HEK293 (cell line): ENCODE data around the gene DUSP2.
A peak's percentile ranks its signal among the peaks of the same experiment; 100 is the strongest.

Experiments
- CTCF ChIA-PET: fragments of 350-600 bp; formaldehyde crosslinking; extraction: SDS; loops from one replicate; lab custom pipeline; 2021; ENCODE audit warnings: antibody characterized with exemption; lab: Yijun Ruan, JAX
- POLR2A ChIA-PET: fragments of 300-600 bp; formaldehyde crosslinking; extraction: SDS; loops from one replicate; lab custom pipeline; 2020; ENCODE audit warnings: antibody characterized with exemption, inconsistent platforms; lab: Yijun Ruan, JAX
- H3K27ac ChIP-seq: fragments of 200-500 bp; sonication (Bioruptor generic); 2 replicates; pipeline ENCODE4 v1.5.1; 2014; ENCODE audit warnings: low read depth, low read length, control low read depth, inconsistent platforms; ENCODE audit errors: extremely low read depth
- H3K36me3 ChIP-seq, 2 experiments: fragments of 200-500 bp in 1 of 2; sonication (Bioruptor generic) in 1 of 2; 1 replicate in 1 of 2; 2 replicates in 1 of 2; pipeline ENCODE4 v1.5.1; 2014 to 2017; ENCODE audit warnings: inconsistent platforms in 2 of 2, low read length in 2 of 2; ENCODE audit not compliant: control insufficient read depth in 2 of 2, insufficient read depth in 1 of 2
- H3K4me1 ChIP-seq: fragments of 200-500 bp; sonication (Bioruptor generic); 2 replicates; pipeline ENCODE4 v1.5.1; 2014; ENCODE audit warnings: mild to moderate bottlenecking, low read length, inconsistent platforms; ENCODE audit not compliant: control insufficient read depth, insufficient read depth
- H3K4me3 ChIP-seq: 2 replicates; pipeline ENCODE4 v1.5.1; 2011; ENCODE audit warnings: low read depth, mild to moderate bottlenecking, control low read depth, low read length, moderate library complexity
- H3K9me3 ChIP-seq: fragments of 200-500 bp; sonication (Bioruptor generic); 2 replicates; pipeline ENCODE4 v1.5.1; 2014; ENCODE audit warnings: low read depth, low read length, inconsistent platforms; ENCODE audit not compliant: control insufficient read depth, insufficient read depth
- GFI1B ChIP-seq: fragments of 450-650 bp; formaldehyde crosslinking; IDR thresholded peaks from 2 replicates; pipeline ENCODE4 v1.5.1; 2016; ENCODE audit warnings: missing biosample characterization, missing genetic modification characterization
- HOXA7 ChIP-seq: sonication (generic); formaldehyde crosslinking; IDR thresholded peaks from 2 replicates; pipeline ENCODE4 v1.8.1; 2022; ENCODE audit warnings: missing genetic modification reagents, borderline replicate concordance
- MYNN ChIP-seq: fragments of 450-650 bp; formaldehyde crosslinking; IDR thresholded peaks from 2 replicates; pipeline ENCODE4 v1.5.1; 2016; ENCODE audit warnings: missing biosample characterization, missing genetic modification characterization, borderline replicate concordance
- OSR2 ChIP-seq: fragments of 450-650 bp; formaldehyde crosslinking; IDR thresholded peaks from 2 replicates; pipeline ENCODE4 v1.5.1; 2016; ENCODE audit warnings: missing biosample characterization, missing genetic modification characterization
- SCRT1 ChIP-seq: fragments of 450-650 bp; formaldehyde crosslinking; IDR thresholded peaks from 2 replicates; pipeline ENCODE4 v1.5.1; 2016; ENCODE audit warnings: missing biosample characterization, missing genetic modification characterization, borderline replicate concordance
- SCRT2 ChIP-seq: fragments of 450-650 bp; formaldehyde crosslinking; IDR thresholded peaks from 2 replicates; pipeline ENCODE4 v1.5.1; 2016; ENCODE audit warnings: missing biosample characterization, missing genetic modification characterization
- TCF7L2 ChIP-seq: IDR thresholded peaks from 2 replicates; pipeline ENCODE4 v1.6.1; 2011; ENCODE audit warnings: low read depth, mild to moderate bottlenecking, inconsistent platforms, low read length, moderate library complexity, borderline replicate concordance
- ZFP3 ChIP-seq: fragments of 450-650 bp; formaldehyde crosslinking; IDR thresholded peaks from 2 replicates; pipeline ENCODE4 v1.5.1; 2016; ENCODE audit warnings: low read depth, missing biosample characterization, missing genetic modification characterization
- ZIC2 ChIP-seq: fragments of 450-650 bp; formaldehyde crosslinking; IDR thresholded peaks from 2 replicates; pipeline ENCODE4 v1.5.1; 2016; ENCODE audit warnings: missing biosample characterization, missing genetic modification characterization
- ZNF146 ChIP-seq: fragments of 450-650 bp; formaldehyde crosslinking; IDR thresholded peaks from 2 replicates; pipeline ENCODE4 v1.5.1; 2016; ENCODE audit warnings: missing biosample characterization, missing genetic modification characterization
- ZNF157 ChIP-seq: fragments of 450-650 bp; formaldehyde crosslinking; IDR thresholded peaks from 2 replicates; pipeline ENCODE4 v1.5.1; 2016; ENCODE audit warnings: missing biosample characterization, missing genetic modification characterization
- ZNF530 ChIP-seq: fragments of 450-650 bp; formaldehyde crosslinking; IDR thresholded peaks from 2 replicates; pipeline ENCODE4 v1.5.1; 2016; ENCODE audit warnings: low read depth, missing biosample characterization, missing genetic modification characterization
- ZNF610 ChIP-seq: fragments of 450-650 bp; formaldehyde crosslinking; IDR thresholded peaks from 2 replicates; pipeline ENCODE4 v1.5.1; 2016; ENCODE audit warnings: missing biosample characterization, missing genetic modification characterization, borderline replicate concordance
- ZNF621 ChIP-seq: fragments of 450-650 bp; formaldehyde crosslinking; IDR thresholded peaks from 2 replicates; pipeline ENCODE4 v1.5.1; 2017; ENCODE audit warnings: missing biosample characterization, missing genetic modification characterization
- ZNF660 ChIP-seq: fragments of 450-650 bp; IDR thresholded peaks from 2 replicates; pipeline ENCODE4 v1.5.1; 2018; ENCODE audit warnings: missing biosample characterization, mild to moderate bottlenecking, missing genetic modification characterization
- ZNF664 ChIP-seq: fragments of 450-650 bp; formaldehyde crosslinking; IDR thresholded peaks from 2 replicates; pipeline ENCODE4 v1.5.1; 2016; ENCODE audit warnings: missing biosample characterization, missing genetic modification characterization
- ZNF792 ChIP-seq: fragments of 450-650 bp; formaldehyde crosslinking; IDR thresholded peaks from 2 replicates; pipeline ENCODE4 v1.5.1; 2016; ENCODE audit warnings: missing biosample characterization, missing genetic modification characterization
- ZNF830 ChIP-seq: fragments of 450-650 bp; IDR thresholded peaks from 2 replicates; pipeline ENCODE4 v1.5.0; 2018; ENCODE audit warnings: missing biosample characterization, missing genetic modification characterization, low read depth, mild to moderate bottlenecking, moderate library complexity
- ZNF837 ChIP-seq: fragments of 450-650 bp; formaldehyde crosslinking; IDR thresholded peaks from 2 replicates; pipeline ENCODE4 v1.5.1; 2016; ENCODE audit warnings: missing biosample characterization, missing genetic modification characterization
- TF ChIP-seq, protein P1 (sequence below): fragments of 450-650 bp; formaldehyde crosslinking; IDR thresholded peaks from 2 replicates; pipeline ENCODE4 v1.5.1; 2016; ENCODE audit warnings: missing biosample characterization, missing genetic modification characterization
- TF ChIP-seq, protein P2 (sequence below): fragments of 450-650 bp; formaldehyde crosslinking; IDR thresholded peaks from 2 replicates; pipeline ENCODE4 v1.5.1; 2016; ENCODE audit warnings: missing biosample characterization, missing genetic modification characterization
- TF ChIP-seq, protein P3 (sequence below): fragments of 450-650 bp; formaldehyde crosslinking; conservative IDR thresholded peaks from 2 replicates; pipeline ENCODE4 v1.5.1; 2016; ENCODE audit warnings: low read depth, missing biosample characterization, missing genetic modification characterization

Gene DUSP2

DNA sequence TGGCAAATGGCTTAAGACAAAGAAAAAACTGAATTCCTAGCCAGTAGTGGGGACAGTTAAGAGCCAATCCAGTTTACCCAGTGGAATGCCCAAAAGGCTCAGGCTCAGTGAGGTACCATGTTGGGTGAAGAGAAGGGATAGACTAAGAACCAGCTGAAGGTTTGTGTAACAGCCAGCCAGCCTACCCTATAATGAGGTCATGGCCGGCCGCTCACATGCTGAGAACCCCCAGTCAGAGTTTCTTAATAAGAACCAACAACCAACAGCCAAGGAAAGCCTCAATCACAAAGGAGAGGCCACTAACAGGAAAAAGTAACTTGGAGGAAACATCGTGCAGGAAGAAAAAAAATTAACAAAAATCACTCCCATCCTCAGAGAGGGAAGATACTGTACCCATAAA lies 25.4 kb upstream of the DUSP2 start (continued):
- no peak for TF ChIP-seq ZNF530 (tag by site-specific recombination)
- no peak for TF ChIP-seq ZNF610 (tag by site-specific recombination)
- TF ChIP-seq, protein P1, sequence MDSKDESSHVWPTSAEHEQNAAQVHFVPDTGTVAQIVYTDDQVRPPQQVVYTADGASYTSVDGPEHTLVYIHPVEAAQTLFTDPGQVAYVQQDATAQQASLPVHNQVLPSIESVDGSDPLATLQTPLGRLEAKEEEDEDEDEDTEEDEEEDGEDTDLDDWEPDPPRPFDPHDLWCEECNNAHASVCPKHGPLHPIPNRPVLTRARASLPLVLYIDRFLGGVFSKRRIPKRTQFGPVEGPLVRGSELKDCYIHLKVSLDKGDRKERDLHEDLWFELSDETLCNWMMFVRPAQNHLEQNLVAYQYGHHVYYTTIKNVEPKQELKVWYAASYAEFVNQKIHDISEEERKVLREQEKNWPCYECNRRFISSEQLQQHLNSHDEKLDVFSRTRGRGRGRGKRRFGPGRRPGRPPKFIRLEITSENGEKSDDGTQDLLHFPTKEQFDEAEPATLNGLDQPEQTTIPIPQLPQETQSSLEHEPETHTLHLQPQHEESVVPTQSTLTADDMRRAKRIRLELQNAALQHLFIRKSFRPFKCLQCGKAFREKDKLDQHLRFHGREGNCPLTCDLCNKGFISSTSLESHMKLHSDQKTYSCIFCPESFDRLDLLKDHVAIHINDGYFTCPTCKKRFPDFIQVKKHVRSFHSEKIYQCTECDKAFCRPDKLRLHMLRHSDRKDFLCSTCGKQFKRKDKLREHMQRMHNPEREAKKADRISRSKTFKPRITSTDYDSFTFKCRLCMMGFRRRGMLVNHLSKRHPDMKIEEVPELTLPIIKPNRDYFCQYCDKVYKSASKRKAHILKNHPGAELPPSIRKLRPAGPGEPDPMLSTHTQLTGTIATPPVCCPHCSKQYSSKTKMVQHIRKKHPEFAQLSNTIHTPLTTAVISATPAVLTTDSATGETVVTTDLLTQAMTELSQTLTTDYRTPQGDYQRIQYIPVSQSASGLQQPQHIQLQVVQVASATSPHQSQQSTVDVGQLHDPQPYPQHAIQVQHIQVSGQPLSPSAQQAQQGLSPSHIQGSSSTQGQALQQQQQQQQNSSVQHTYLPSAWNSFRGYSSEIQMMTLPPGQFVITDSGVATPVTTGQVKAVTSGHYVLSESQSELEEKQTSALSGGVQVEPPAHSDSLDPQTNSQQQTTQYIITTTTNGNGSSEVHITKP (tag by site-specific recombination) = no peak
- TF ChIP-seq ZNF660 (tag by site-specific recombination) = no peak
- no peak for TF ChIP-seq HOXA7 (CRISPR knock-in tag)

DNA sequence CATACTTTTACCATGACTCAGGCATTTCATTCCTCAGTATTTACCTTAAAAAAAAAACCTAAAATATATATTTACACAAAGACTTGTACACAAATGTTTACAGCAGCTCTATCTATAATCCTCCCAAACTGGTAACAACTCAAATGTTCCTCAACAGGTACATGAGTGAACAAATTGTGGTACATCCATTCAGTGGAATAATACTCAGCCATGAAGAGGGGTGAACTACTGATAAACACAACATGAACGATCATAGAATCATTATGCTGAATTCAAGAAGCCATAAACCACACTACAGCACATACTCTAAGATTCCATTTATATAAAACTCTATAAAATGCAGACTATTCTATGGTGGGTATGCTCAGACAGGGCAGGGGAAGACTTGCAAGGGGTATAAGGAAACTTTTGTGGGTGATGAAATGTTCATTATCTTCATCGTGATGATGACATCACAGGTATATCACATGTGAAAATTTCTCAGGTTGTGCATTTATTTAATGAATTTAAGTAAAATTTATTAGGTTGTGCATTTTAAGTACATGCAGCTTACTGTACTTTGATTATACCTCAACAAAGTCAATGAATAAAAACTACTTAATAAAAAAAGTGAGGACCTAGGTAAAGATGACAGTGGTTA lies 24.7 kb upstream of the DUSP2 start:
- Histone ChIP-seq H3K9me3 (no peaks in the 10 kb centered on the region), H3K36me3 (no peaks in the 10 kb centered on the region), H3K4me1 (no peaks in the 10 kb centered on the region), H3K4me3 (no peak overlapping the region), H3K27ac (no peak overlapping the region)
- CTCF ChIA-PET = interaction anchor here (0.7 kb wide), 1 partner anchor 74 kb away, joined by 7 read pairs; no protein-coding TSS in a partner anchor
- POLR2A ChIA-PET = no interaction called here
- TF ChIP-seq ZNF830 (no peak), ZFP3 (no peak), ZNF146 (tag by site-specific recombination) (peak; percentile 90), GFI1B (tag by site-specific recombination) (no peak)
- TF ChIP-seq, protein P2, sequence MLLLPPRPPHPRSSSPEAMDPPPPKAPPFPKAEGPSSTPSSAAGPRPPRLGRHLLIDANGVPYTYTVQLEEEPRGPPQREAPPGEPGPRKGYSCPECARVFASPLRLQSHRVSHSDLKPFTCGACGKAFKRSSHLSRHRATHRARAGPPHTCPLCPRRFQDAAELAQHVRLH (tag by site-specific recombination) = 0 out of 2 replicates have a peak, but pooled peaks have one; percentile 44
- TF ChIP-seq, protein P3, sequence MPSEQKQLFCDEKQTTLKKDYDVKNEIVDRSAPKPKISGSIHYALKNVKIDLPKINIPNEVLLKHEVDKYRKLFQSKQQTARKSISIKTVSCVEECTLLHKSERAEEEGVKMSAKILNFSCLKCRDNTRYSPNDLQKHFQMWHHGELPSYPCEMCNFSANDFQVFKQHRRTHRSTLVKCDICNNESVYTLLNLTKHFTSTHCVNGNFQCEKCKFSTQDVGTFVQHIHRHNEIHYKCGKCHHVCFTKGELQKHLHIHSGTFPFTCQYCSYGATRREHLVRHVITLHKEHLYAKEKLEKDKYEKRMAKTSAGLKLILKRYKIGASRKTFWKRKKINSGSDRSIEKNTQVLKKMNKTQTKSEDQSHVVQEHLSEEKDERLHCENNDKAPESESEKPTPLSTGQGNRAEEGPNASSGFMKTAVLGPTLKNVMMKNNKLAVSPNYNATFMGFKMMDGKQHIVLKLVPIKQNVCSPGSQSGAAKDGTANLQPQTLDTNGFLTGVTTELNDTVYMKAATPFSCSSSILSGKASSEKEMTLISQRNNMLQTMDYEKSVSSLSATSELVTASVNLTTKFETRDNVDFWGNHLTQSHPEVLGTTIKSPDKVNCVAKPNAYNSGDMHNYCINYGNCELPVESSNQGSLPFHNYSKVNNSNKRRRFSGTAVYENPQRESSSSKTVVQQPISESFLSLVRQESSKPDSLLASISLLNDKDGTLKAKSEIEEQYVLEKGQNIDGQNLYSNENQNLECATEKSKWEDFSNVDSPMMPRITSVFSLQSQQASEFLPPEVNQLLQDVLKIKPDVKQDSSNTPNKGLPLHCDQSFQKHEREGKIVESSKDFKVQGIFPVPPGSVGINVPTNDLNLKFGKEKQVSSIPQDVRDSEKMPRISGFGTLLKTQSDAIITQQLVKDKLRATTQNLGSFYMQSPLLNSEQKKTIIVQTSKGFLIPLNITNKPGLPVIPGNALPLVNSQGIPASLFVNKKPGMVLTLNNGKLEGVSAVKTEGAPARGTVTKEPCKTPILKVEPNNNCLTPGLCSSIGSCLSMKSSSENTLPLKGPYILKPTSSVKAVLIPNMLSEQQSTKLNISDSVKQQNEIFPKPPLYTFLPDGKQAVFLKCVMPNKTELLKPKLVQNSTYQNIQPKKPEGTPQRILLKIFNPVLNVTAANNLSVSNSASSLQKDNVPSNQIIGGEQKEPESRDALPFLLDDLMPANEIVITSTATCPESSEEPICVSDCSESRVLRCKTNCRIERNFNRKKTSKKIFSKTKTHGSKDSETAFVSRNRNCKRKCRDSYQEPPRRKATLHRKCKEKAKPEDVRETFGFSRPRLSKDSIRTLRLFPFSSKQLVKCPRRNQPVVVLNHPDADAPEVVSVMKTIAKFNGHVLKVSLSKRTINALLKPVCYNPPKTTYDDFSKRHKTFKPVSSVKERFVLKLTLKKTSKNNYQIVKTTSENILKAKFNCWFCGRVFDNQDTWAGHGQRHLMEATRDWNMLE (tag by site-specific recombination) = no peak
- TF ChIP-seq, all 188 proteins: peak for 2

DNA sequence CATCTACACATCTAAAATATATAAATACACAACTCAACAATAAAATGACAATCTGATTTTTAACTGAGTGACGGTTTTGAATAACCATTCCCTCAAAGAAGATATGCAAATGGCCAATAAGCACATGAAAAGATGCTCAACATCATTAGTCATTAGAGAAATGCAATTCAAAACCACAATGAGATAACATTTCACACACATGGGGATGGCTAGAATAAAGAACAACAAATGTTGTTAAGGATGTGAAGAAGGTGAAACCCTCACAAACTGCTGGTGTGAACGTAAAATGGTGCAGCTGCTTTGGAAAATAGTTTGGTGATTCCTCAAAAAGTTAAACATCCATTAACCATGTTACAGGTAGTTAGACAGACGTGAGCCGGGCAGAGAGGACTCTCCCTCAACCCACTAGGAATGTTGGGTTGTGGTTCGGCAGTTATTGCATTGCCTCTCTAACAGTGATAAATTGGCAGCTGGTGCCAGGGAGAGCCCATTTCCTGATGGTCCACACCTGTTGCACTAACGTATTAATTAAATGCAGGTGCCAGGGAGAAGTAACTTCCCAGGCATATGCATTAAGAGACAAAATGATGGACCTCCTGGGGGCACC lies 22.3 kb upstream of the DUSP2 start:
- Histone ChIP-seq H3K9me3 (no peaks in the 10 kb centered on the region), H3K36me3 (no peaks in the 10 kb centered on the region), H3K27ac (no peak overlapping the region), H3K4me1 (no peaks in the 10 kb centered on the region), H3K4me3 (no peak overlapping the region)
- TF ChIP-seq ZIC2 (tag by site-specific recombination) = no peak
- no peak for TF ChIP-seq OSR2 (tag by site-specific recombination)
- no peak for TF ChIP-seq ZNF157 (tag by site-specific recombination)
- peak; percentile 85 for TF ChIP-seq SCRT2 (tag by site-specific recombination)
- TF ChIP-seq MYNN = no peak
- TF ChIP-seq ZNF621 = no peak
- TF ChIP-seq ZNF837 (tag by site-specific recombination) = no peak
- no peak for TF ChIP-seq GFI1B (tag by site-specific recombination)
- no peak for TF ChIP-seq ZNF664 (tag by site-specific recombination)
- TF ChIP-seq ZNF792 (tag by site-specific recombination) = no peak
- TF ChIP-seq SCRT1 (tag by site-specific recombination) = peak; percentile 36; the same call in 1 of the 2 replicates
- no peak for TF ChIP-seq TCF7L2
- ChIA-PET POLR2A (no interaction called here), CTCF (no interaction called here)
